Measurements from ENCODE around the gene FAM118A.
A peak's percentile ranks its signal among the peaks of the same experiment; 100 is the strongest.
"Not testable (repeated sequence)": the region's sequence is repeated elsewhere in the genome, so short reads cannot be mapped to it uniquely, and the experiment has no call there.

Gene FAM118A

GRCh38 chr22:45334528-45334927, 24.8 kb downstream of the FAM118A start:
- DNase-seq, result no peak

- DNase-seq, result no peak
These were observed 25.5 kb downstream of the FAM118A start for GRCh38 chr22:45335021-45335818.

- DNase-seq, result no peak
These were observed 26.3 kb downstream of the FAM118A start for GRCh38 chr22:45335854-45336522.

GRCh38 chr22:45336971-45337431, 27.3 kb downstream of the FAM118A start:
- DNase-seq, result peak; percentile 47

GRCh38 chr22:45337536-45337935, 27.8 kb downstream of the FAM118A start:
- DNase-seq, result no peak

GRCh38 chr22:45338795-45339194, 29.1 kb downstream of the FAM118A start:
- DNase-seq, result no peak

GRCh38 chr22:45340323-45340722, 30.6 kb downstream of the FAM118A start:
- no peak for DNase-seq

GRCh38 chr22:45341498-45341897, 31.8 kb downstream of the FAM118A start:
- no peak for DNase-seq

- DNase-seq, result no peak
These were observed 33.4 kb downstream of the FAM118A start for GRCh38 chr22:45343143-45343542.

- DNase-seq, result no peak
These were observed 34.6 kb downstream of the FAM118A start for GRCh38 chr22:45344334-45344733.

- DNase-seq, result no peak
These were observed 40.2 kb downstream of the FAM118A start for GRCh38 chr22:45349916-45350315.

- DNase-seq, result no peak
These were observed 42.2 kb downstream of the FAM118A start for GRCh38 chr22:45351956-45352355.

- not testable (repeated sequence) for DNase-seq
These were observed 43.0 kb downstream of the FAM118A start for GRCh38 chr22:45352757-45353156.

GRCh38 chr22:45353786-45354185, 44.1 kb downstream of the FAM118A start:
- no peak for DNase-seq

GRCh38 chr22:45357490-45357889, 47.8 kb downstream of the FAM118A start:
- DNase-seq, result no peak

GRCh38 chr22:45358127-45358526, 48.4 kb downstream of the FAM118A start:
- DNase-seq, result no peak

- no peak for DNase-seq
These were observed 49.9 kb downstream of the FAM118A start for GRCh38 chr22:45359627-45360026.

GRCh38 chr22:45366713-45367112, 57.0 kb downstream of the FAM118A start:
- no peak for DNase-seq

- not testable (repeated sequence) for DNase-seq
These were observed 63.9 kb downstream of the FAM118A start for GRCh38 chr22:45373592-45373991.

GRCh38 chr22:45376009-45376408, 66.3 kb downstream of the FAM118A start:
- DNase-seq, result no peak

GRCh38 chr22:45376703-45377102, 67.0 kb downstream of the FAM118A start:
- DNase-seq, result no peak

- DNase-seq, result no peak
These were observed 71.6 kb downstream of the FAM118A start for GRCh38 chr22:45381348-45381747.

- DNase-seq, result no peak
These were observed 79.8 kb downstream of the FAM118A start for GRCh38 chr22:45389546-45389945.

Data from NCI-H748 treated with DMSO at 0.1 percent for 48 hours (cell line).